ENCODE data around the gene TNS3.

DNA sequence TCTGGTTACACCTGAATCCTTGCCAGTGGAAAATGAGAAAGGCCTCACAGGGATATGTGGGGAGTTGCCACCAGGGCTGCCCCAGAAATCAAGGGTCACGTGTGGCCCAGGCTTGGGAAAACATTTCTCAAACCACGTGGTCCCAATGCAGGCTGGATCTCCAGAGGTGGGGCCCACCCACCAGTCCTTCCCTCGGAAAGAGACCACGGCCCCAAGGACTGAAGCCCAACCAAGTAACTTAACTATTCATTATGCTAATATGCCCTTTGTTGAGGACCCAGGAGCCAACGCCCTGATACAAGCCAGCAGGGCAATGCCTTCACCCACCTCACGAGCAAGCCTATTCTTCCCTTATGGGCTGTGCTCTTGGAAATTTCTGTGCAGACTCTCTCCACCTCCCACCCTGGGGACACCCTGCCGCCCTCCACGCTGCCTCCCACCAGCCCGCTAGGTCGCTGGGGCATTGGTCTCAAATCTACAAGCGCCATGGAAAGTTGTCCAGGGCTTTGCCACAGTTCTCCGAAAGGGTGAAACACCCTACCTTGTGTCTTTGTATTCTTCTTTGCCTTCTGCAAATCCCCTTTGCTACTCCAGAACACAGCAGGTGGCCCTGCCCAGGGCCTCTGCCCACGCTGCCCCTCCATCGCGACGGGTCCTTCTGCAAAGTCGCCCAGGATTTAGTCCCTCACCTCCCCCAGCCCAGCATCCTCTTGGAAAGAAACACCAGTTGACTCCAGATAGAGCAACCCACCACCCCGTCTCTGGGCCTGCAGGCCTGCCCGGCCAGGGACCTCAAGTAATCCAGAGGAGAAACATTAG, 8.8 kb downstream of the TNS3 start:
- TF ChIP-seq, protein P1, sequence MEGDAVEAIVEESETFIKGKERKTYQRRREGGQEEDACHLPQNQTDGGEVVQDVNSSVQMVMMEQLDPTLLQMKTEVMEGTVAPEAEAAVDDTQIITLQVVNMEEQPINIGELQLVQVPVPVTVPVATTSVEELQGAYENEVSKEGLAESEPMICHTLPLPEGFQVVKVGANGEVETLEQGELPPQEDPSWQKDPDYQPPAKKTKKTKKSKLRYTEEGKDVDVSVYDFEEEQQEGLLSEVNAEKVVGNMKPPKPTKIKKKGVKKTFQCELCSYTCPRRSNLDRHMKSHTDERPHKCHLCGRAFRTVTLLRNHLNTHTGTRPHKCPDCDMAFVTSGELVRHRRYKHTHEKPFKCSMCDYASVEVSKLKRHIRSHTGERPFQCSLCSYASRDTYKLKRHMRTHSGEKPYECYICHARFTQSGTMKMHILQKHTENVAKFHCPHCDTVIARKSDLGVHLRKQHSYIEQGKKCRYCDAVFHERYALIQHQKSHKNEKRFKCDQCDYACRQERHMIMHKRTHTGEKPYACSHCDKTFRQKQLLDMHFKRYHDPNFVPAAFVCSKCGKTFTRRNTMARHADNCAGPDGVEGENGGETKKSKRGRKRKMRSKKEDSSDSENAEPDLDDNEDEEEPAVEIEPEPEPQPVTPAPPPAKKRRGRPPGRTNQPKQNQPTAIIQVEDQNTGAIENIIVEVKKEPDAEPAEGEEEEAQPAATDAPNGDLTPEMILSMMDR (IDR thresholded peaks at IDR 0.05) = no peak
- TF ChIP-seq POLR2AphosphoS5 (IDR thresholded peaks at IDR 0.05; ENCODE audit: low read depth, low read length) (peak; percentile 41), TCF7L2 (IDR thresholded peaks at IDR 0.05; ENCODE audit: low read depth, low read length) (0 out of 2 replicates have a peak, but pooled peaks have one; percentile 5), SIN3A (IDR thresholded peaks at IDR 0.05; ENCODE audit: borderline replicate concordance, insufficient read depth, low read depth, low read length) (no peak)
- TF ChIP-seq, protein P2, sequence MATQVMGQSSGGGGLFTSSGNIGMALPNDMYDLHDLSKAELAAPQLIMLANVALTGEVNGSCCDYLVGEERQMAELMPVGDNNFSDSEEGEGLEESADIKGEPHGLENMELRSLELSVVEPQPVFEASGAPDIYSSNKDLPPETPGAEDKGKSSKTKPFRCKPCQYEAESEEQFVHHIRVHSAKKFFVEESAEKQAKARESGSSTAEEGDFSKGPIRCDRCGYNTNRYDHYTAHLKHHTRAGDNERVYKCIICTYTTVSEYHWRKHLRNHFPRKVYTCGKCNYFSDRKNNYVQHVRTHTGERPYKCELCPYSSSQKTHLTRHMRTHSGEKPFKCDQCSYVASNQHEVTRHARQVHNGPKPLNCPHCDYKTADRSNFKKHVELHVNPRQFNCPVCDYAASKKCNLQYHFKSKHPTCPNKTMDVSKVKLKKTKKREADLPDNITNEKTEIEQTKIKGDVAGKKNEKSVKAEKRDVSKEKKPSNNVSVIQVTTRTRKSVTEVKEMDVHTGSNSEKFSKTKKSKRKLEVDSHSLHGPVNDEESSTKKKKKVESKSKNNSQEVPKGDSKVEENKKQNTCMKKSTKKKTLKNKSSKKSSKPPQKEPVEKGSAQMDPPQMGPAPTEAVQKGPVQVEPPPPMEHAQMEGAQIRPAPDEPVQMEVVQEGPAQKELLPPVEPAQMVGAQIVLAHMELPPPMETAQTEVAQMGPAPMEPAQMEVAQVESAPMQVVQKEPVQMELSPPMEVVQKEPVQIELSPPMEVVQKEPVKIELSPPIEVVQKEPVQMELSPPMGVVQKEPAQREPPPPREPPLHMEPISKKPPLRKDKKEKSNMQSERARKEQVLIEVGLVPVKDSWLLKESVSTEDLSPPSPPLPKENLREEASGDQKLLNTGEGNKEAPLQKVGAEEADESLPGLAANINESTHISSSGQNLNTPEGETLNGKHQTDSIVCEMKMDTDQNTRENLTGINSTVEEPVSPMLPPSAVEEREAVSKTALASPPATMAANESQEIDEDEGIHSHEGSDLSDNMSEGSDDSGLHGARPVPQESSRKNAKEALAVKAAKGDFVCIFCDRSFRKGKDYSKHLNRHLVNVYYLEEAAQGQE (IDR thresholded peaks at IDR 0.05; ENCODE audit: insufficient read depth in 1 of 2, low read depth in 2 of 2, low read length in 1 of 2) = no peak
